Spleen (tissue), 11 donors: ENCODE measurements around the gene PQBP1. TPM values are rescaled to one million over a fixed set of nuclear protein-coding genes. Genes with fewer than 3 reads are reported as not detected.
A peak's percentile ranks its signal among the peaks of the same experiment; 100 is the strongest.

Source experiments
- DNase-seq: peaks from one replicate; pipeline ENCODE4 v3.0.0-alpha.2; 2020
- H3K27ac ChIP-seq, 8 donors: fragments of 200-600 bp; sonication (generic) in 7 of 8; 1 replicate in 4 of 8; 2 replicates in 4 of 8; pipeline versions ENCODE4 v1.5.0 to v1.8.0; 2016 to 2021; ENCODE audit warnings: inconsistent platforms in 4 of 8, mild to moderate bottlenecking in 4 of 8, moderate library complexity in 1 of 8
- H3K27me3 ChIP-seq, 7 donors: fragments of 200-600 bp; sonication (generic) in 6 of 7; replicated peaks in 1 of 7; 1 replicate in 4 of 7; 2 replicates in 3 of 7; pipeline versions ENCODE4 v1.5.0 to v1.8.0; 2016 to 2021; ENCODE audit warnings: inconsistent platforms in 3 of 7, mild to moderate bottlenecking in 1 of 7
- H3K36me3 ChIP-seq, 6 donors: fragments of 200-600 bp; sonication (generic) in 5 of 6; 1 replicate in 4 of 6; 2 replicates in 2 of 6; pipeline versions ENCODE4 v1.5.0 to v1.8.0; 2016 to 2021; ENCODE audit warnings: inconsistent platforms in 2 of 6
- H3K4me1 ChIP-seq, 6 donors: fragments of 200-600 bp; sonication (generic) in 5 of 6; 1 replicate in 3 of 6; 2 replicates in 3 of 6; pipeline versions ENCODE4 v1.5.0 to v1.8.0; 2016 to 2021; ENCODE audit warnings: inconsistent platforms in 3 of 6
- H3K4me3 ChIP-seq, 8 donors: fragments of 200-600 bp; sonication (generic) in 7 of 8; 1 replicate in 4 of 8; 2 replicates in 4 of 8; pipeline versions ENCODE4 v1.5.0 to v1.8.0; 2016 to 2021; ENCODE audit warnings: inconsistent platforms in 4 of 8, mild to moderate bottlenecking in 4 of 8, moderate library complexity in 2 of 8
- H3K9me3 ChIP-seq, 8 donors: fragments of 200-600 bp; sonication (generic) in 7 of 8; 1 replicate in 4 of 8; 2 replicates in 4 of 8; pipeline versions ENCODE4 v1.5.0 to v1.8.0; 2016 to 2021; ENCODE audit warnings: inconsistent platforms in 4 of 8
- POLR2A ChIP-seq, 3 donors: fragments of 450-650 bp; IDR thresholded peaks; one replicate each; pipeline ENCODE4 v1.5.1; 2017; ENCODE audit warnings: antibody characterized with exemption in 3 of 3, mild to moderate bottlenecking in 1 of 3
- POLR2AphosphoS5 ChIP-seq, 3 donors: sonication (generic); formaldehyde crosslinking; IDR thresholded peaks; one replicate each; pipeline ENCODE4 v1.5.1; 2017; ENCODE audit warnings: antibody characterized with exemption in 3 of 3
- WGBS, 5 donors: extraction: QIAGEN DNeasy Blood & Tissue Kit in 3 of 5; methylation state at CpG; one replicate each; pipeline versions ENCODE4 v1.1.5 to v1.1.7; 2013 to 2018; 5-methylcytosine and 5-hydroxymethylcytosine counted together
- intact Hi-C: fragments of 100-400 bp; cut with DNase I; formaldehyde crosslinking; loops from one replicate; pipeline ENCODE4 v1.15.0; 2023; ENCODE audit warnings: low total_unique reads
- polyA plus RNA-seq, 3 donors: library from polyadenylated mRNA; stranded (reverse); fragments of 200-250 nt; gene quantifications; one replicate each; pipeline ENCODE4 v1.2.1, GENCODE V29; 2013
- total RNA-seq, 7 donors: library from RNA; depleted of rRNA in 3 of 7; stranded (reverse); fragments of >200 nt in 3 of 7; fragmentation: NEBNext Ultra II Directional in 4 of 7; extraction: Animal tissue kit (Norgen Biotek cat#: 25700) in 4 of 7; gene quantifications; one replicate each; pipeline versions ENCODE4 v1.1.0 to v1.2.1, GENCODE V29; 2016 to 2021
- TF ChIP-seq, protein P1 (sequence below), 11 experiments: fragments of 200-600 bp in 7 of 11; fragments of 450-650 bp in 4 of 11; sonication (generic) in 4 of 11; IDR thresholded peaks in 8 of 11; conservative IDR thresholded peaks in 3 of 11; 1 replicate in 7 of 11; 2 replicates in 4 of 11; pipeline versions ENCODE4 v1.4.0 to v1.8.0; 2016 to 2021; ENCODE audit warnings: antibody characterized with exemption in 11 of 11, inconsistent platforms in 4 of 11, mild to moderate bottlenecking in 1 of 11
- donor health status: healthy with polysubstance abuse.
- donor health status: DM: no; HTN: no; CAD: no; lungs with moderate emphysema.
- donor health status: DM: no; HTN: no; CAD: no.
- donor health status: Bipolar disorder and iron deficiency.
- donor health status: healthy.
- donor health status: DM: no; HTN: no; CAD: no.
- donor health status: DM: yes; HTN: yes; CAD: no.

PQBP1 gene
- total and polyA plus RNA-seq, 10 donors, result 53.5 to 97.3 (median 70.9) TPM

DNA sequence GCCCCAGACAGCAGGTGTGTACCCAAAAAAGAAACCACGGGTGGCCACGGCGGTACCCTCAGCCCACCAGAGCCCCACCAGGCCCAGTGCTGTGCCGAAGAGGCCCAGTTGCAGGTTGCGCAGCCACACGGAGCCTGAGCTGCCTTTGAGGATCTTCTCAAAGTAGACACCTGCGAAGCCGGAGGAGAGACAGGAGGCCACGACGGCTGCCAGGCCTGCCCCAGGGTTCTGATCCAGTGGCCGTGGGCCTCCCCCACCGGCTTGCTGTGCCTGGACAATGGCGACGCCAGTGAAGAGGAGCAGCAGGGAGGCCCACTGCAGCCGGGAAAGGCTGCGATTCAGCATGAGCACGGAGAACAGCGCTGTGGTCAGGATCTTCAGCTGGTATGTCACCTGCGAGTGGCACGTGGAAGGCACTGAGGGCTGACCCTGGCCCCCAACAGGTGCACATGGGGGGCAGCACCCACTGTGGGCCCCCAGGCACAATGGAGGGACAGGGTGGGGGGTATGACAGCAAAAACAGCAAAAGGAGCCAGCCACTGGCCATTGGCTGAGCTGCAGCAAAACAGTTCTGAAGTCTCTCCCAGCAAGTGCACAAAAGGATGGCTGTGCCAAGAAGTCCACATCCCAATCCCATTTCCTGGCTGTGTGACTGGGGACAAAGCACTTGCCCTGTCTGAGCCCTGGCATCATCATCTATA, 7.5 kb downstream of the PQBP1 start:
- no peaks in the 10 kb centered on the region for H3K9me3 ChIP-seq
- H3K36me3 ChIP-seq, result peaks cover 0 to 87% (median 34%) of the 10 kb centered on the region in 6 donors
- intact Hi-C loops, result no loop called here
- DNase-seq, result peak; percentile 74
- no peak overlapping the region for H3K4me3 ChIP-seq
- no peaks in the 10 kb centered on the region for H3K27me3 ChIP-seq
- TF ChIP-seq, protein P1, sequence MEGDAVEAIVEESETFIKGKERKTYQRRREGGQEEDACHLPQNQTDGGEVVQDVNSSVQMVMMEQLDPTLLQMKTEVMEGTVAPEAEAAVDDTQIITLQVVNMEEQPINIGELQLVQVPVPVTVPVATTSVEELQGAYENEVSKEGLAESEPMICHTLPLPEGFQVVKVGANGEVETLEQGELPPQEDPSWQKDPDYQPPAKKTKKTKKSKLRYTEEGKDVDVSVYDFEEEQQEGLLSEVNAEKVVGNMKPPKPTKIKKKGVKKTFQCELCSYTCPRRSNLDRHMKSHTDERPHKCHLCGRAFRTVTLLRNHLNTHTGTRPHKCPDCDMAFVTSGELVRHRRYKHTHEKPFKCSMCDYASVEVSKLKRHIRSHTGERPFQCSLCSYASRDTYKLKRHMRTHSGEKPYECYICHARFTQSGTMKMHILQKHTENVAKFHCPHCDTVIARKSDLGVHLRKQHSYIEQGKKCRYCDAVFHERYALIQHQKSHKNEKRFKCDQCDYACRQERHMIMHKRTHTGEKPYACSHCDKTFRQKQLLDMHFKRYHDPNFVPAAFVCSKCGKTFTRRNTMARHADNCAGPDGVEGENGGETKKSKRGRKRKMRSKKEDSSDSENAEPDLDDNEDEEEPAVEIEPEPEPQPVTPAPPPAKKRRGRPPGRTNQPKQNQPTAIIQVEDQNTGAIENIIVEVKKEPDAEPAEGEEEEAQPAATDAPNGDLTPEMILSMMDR (IDR thresholded peaks at IDR 0.05 in 8 of 11, conservative IDR thresholded peaks at IDR 0.05 in 3 of 11), result no peak
- TF ChIP-seq POLR2AphosphoS5 (IDR thresholded peaks at IDR 0.05), result peak in 1 of 3 donors; percentile 38
- WGBS, 5 donors, result 88 to 100% (median 92%) methylated on average over 1 to 20 of the region's 20 CpGs
- H3K27ac ChIP-seq, result no peak overlapping the region
- H3K4me1 ChIP-seq, result peaks cover 0 to 5% (median 3%) of the 10 kb centered on the region in 6 donors

GRCh38 chrX:48908600-48908999, 10.9 kb downstream of the PQBP1 start:
- no peaks in the 10 kb centered on the region for H3K9me3 ChIP-seq
- TF ChIP-seq POLR2AphosphoS5 (IDR thresholded peaks at IDR 0.05), result no peak
- TF ChIP-seq, protein P1 (IDR thresholded peaks at IDR 0.05 in 8 of 11, conservative IDR thresholded peaks at IDR 0.05 in 3 of 11), result no peak
- TF ChIP-seq POLR2A (IDR thresholded peaks at IDR 0.05), result no peak
- no peaks in the 10 kb centered on the region for H3K27me3 ChIP-seq
- no peak overlapping the region for H3K4me3 ChIP-seq
- no peak for DNase-seq
- 67 to 88% (median 75%) methylated on average over 1 of the region's 1 CpG for WGBS, 5 donors
- H3K4me1 ChIP-seq, result peaks cover 0 to 32% (median 10%) of the 10 kb centered on the region in 6 donors
- intact Hi-C loops, result no loop called here
- H3K36me3 ChIP-seq, result peaks cover 0 to 62% (median 15%) of the 10 kb centered on the region in 6 donors
- no peak overlapping the region for H3K27ac ChIP-seq

DNA sequence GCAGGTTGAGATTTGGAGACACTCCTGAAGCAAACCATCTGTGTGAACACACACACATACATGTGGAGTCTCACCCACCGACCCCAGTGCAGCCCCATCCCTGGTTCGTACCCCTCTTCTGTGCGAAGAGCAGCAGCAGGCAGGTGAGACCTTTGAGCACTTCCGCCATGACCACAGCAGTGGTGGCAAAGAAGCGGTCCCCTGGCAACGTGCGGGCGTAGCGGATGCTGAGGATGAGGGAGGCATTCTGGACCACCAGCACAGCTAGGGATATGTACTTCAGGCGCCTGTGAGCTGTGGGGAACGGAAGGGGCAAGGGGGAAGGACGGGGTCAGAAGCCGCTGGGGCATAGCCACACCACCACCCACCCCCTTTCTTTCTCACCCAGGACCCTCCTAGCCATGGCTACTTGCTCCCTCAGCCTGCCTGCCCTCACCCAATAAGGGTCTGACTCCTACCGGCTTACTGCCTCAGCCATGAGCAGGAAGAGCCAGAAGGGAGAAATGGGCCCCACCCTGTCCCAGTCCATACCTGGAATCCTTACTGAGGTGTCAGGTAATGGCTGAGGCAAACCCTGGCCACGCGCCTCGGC, 12.1 kb downstream of the PQBP1 start:
- Histone ChIP-seq H3K4me3 (no peak overlapping the region), H3K4me1 (peaks cover 0 to 44% (median 18%) of the 10 kb centered on the region in 6 donors), H3K27me3 (no peaks in the 10 kb centered on the region), H3K36me3 (peaks cover 0 to 62% (median 18%) of the 10 kb centered on the region in 6 donors), H3K27ac (no peak overlapping the region), H3K9me3 (no peaks in the 10 kb centered on the region)
- no peak for DNase-seq
- TF ChIP-seq, protein P1 (IDR thresholded peaks at IDR 0.05 in 8 of 11, conservative IDR thresholded peaks at IDR 0.05 in 3 of 11), result no peak
- peak; percentile 50 to 71 (median 63) for TF ChIP-seq POLR2AphosphoS5 (IDR thresholded peaks at IDR 0.05)
- no peak for TF ChIP-seq POLR2A (IDR thresholded peaks at IDR 0.05)
- 91 to 97% (median 93%) methylated on average over 7 to 17 of the region's 17 CpGs for WGBS, 5 donors
- intact Hi-C loops, result no loop called here

- Histone ChIP-seq H3K36me3 (peaks cover 0 to 62% (median 19%) of the 10 kb centered on the region in 6 donors), H3K27me3 (no peaks in the 10 kb centered on the region), H3K9me3 (no peaks in the 10 kb centered on the region), H3K27ac (peak overlapping the region in 7 of 8 donors; percentile 81 to 90 (median 88)), H3K4me3 (peak overlapping the region; percentile 53 to 85 (median 63)), H3K4me1 (peaks cover 0 to 56% (median 28%) of the 10 kb centered on the region in 6 donors)
- TF ChIP-seq, protein P1 (IDR thresholded peaks at IDR 0.05 in 8 of 11, conservative IDR thresholded peaks at IDR 0.05 in 3 of 11), result peak in 1 of 11 experiments; percentile 3
- TF ChIP-seq POLR2AphosphoS5 (IDR thresholded peaks at IDR 0.05) (no peak), POLR2A (IDR thresholded peaks at IDR 0.05) (no peak)
- no peak for DNase-seq
- intact Hi-C loops, result no loop called here
- WGBS, 5 donors, result 1 to 38% (median 1%) methylated on average over 10 to 12 of the region's 12 CpGs
These were observed 13.2 kb downstream of the PQBP1 start for GRCh38 chrX:48910926-48911411.
